K562 (cell line): ENCODE data around the gene ZNF296. TPM values are rescaled to one million over a fixed set of nuclear protein-coding genes. Genes with fewer than 3 reads are reported as not detected.

Source experiments
- CEBPB ChIP-seq: fragments of 450-650 bp; IDR thresholded peaks from 2 replicates; pipeline ENCODE4 v1.6.1; 2016; ENCODE audit warnings: missing genetic modification characterization, missing compliant biosample characterization
- E2F8 ChIP-seq: fragments of 450-650 bp; IDR thresholded peaks from 2 replicates; pipeline ENCODE4 v1.7.1; 2018; ENCODE audit warnings: mild to moderate bottlenecking, low read depth; ENCODE audit not compliant: partially characterized antibody
- FUS ChIP-seq: fragments of 200-400 bp; formaldehyde crosslinking; optimal IDR thresholded peaks from 2 replicates; pipeline ENCODE3; 2017; ENCODE audit warnings: low read depth, low read length
- GTF2F1 ChIP-seq: IDR thresholded peaks from 2 replicates; pipeline ENCODE4 v1.6.1; 2011; ENCODE audit warnings: low read depth, low read length, improper control_type of control experiment
- HMGXB4 ChIP-seq: sonication (generic); formaldehyde crosslinking; IDR thresholded peaks from 2 replicates; pipeline ENCODE4 v1.8.1; 2023; ENCODE audit warnings: mild to moderate bottlenecking, missing genetic modification reagents
- ILK ChIP-seq: fragments of 450-650 bp; IDR thresholded peaks from 2 replicates; pipeline ENCODE4 v1.6.1; 2016; ENCODE audit warnings: missing genetic modification characterization, low read depth, mild to moderate bottlenecking, missing compliant biosample characterization, moderate library complexity, borderline replicate concordance
- NCOA4 ChIP-seq: fragments of 450-650 bp; IDR thresholded peaks from 2 replicates; pipeline ENCODE4 v1.6.1; 2018; ENCODE audit warnings: mild to moderate bottlenecking; ENCODE audit not compliant: partially characterized antibody
- NFIX ChIP-seq: fragments of 250-450 bp; sonication (Bioruptor Pico); IDR thresholded peaks from 2 replicates; pipeline ENCODE4 v1.4.0; 2020; ENCODE audit warnings: low read depth, mild to moderate bottlenecking, moderate library complexity
- PCBP1 ChIP-seq: fragments of 200-400 bp; formaldehyde crosslinking; IDR thresholded peaks from 2 replicates; pipeline ENCODE4 v1.6.1; 2018; ENCODE audit warnings: mild to moderate bottlenecking, low read depth, low read length; ENCODE audit not compliant: poor library complexity, severe bottlenecking
- PML ChIP-seq: IDR thresholded peaks from 2 replicates; pipeline ENCODE4 v1.6.1; 2012; ENCODE audit warnings: low read length, inconsistent platforms
- POLR3A ChIP-seq: IDR thresholded peaks from 2 replicates; pipeline ENCODE4 v1.6.1; 2011; ENCODE audit warnings: borderline replicate concordance, mild to moderate bottlenecking, moderate library complexity; ENCODE audit not compliant: insufficient read length, insufficient read depth; ENCODE audit errors: extremely low read depth
- TBL1XR1 ChIP-seq, 2 experiments: IDR thresholded peaks; 2 replicates each; pipeline ENCODE4 v1.6.1; 2012; ENCODE audit warnings: improper control_type of control experiment in 2 of 2, low read length in 2 of 2, mild to moderate bottlenecking in 1 of 2
- TEAD4 ChIP-seq, 2 experiments: sonication (generic) in 1 of 2; formaldehyde crosslinking in 1 of 2; IDR thresholded peaks; 2 replicates each; pipeline versions ENCODE4 v1.6.1 to v1.8.0; 2012 to 2022; ENCODE audit warnings: borderline replicate concordance in 1 of 2, inconsistent platforms in 1 of 2, low read length in 1 of 2, mild to moderate bottlenecking in 1 of 2, missing genetic modification reagents in 1 of 2
- U2AF1 ChIP-seq: fragments of 200-400 bp; formaldehyde crosslinking; optimal IDR thresholded peaks from 2 replicates; pipeline ENCODE3; 2017; ENCODE audit warnings: mild to moderate bottlenecking, low read depth, low read length, moderate library complexity
- ZNF146 ChIP-seq: IDR thresholded peaks from one replicate; pipeline ENCODE4 v1.6.1; 2018; ENCODE audit warnings: missing compliant biosample characterization; ENCODE audit not compliant: unreplicated experiment
- ZNF57 ChIP-seq: fragments of 450-650 bp; formaldehyde crosslinking; IDR thresholded peaks from 2 replicates; pipeline ENCODE4 v1.4.0; 2020; ENCODE audit warnings: mild to moderate bottlenecking, moderate library complexity
- ZNF699 ChIP-seq: fragments of 250-450 bp; sonication (Bioruptor Pico); IDR thresholded peaks from 2 replicates; pipeline ENCODE4 v1.8.0; 2021; ENCODE audit warnings: mild to moderate bottlenecking, moderate library complexity; ENCODE audit not compliant: insufficient replicate concordance
- ZSCAN32 ChIP-seq: fragments of 450-650 bp; formaldehyde crosslinking; IDR thresholded peaks from 2 replicates; pipeline ENCODE4 v1.4.0; 2020; ENCODE audit warnings: mild to moderate bottlenecking, moderate library complexity
- polyA plus RNA-seq, 8 experiments: library from polyadenylated mRNA; depleted of rRNA in 4 of 8; stranded (reverse) in 5 of 8; unstranded in 3 of 8; fragments of >200 nt; fragmentation: Nextera tagmentation in 2 of 8; fragmentation: Illumina TruSeq in 1 of 8; extraction: Ambion mirVana in 2 of 8; extraction: Trizol in 1 of 8; gene quantifications; 2 replicates each; pipeline versions ENCODE4 v1.2.1 to v1.2.3, GENCODE V29; 2011 to 2014; ENCODE audit warnings: inconsistent platforms in 1 of 8, missing spikeins in 1 of 8
- total RNA-seq, 7 experiments: library from RNA; depleted of rRNA in 6 of 7; stranded (reverse); fragments of >200 nt in 6 of 7; fragmentation: Illumina TruSeq in 2 of 7; extraction: Trizol in 2 of 7; gene quantifications; 2 replicates each; pipeline versions ENCODE4 v1.2.1 to v1.2.3, GENCODE V29; 2011 to 2021; ENCODE audit warnings: low replicate concordance in 1 of 7
- TF ChIP-seq, protein P1 (sequence below): IDR thresholded peaks from 3 replicates; pipeline ENCODE4 v1.6.1; 2011; ENCODE audit warnings: borderline replicate concordance, mild to moderate bottlenecking, moderate library complexity; ENCODE audit not compliant: insufficient read length; ENCODE audit errors: extremely low read depth

The ZNF296 gene
- total and polyA plus RNA-seq, 9 of the 15 experiments (the other 6 are each of a cell fraction or from before 2014, with no cell fraction given), result 0.03 to 8.8 (median 0.47) TPM; not detected in 1

DNA sequence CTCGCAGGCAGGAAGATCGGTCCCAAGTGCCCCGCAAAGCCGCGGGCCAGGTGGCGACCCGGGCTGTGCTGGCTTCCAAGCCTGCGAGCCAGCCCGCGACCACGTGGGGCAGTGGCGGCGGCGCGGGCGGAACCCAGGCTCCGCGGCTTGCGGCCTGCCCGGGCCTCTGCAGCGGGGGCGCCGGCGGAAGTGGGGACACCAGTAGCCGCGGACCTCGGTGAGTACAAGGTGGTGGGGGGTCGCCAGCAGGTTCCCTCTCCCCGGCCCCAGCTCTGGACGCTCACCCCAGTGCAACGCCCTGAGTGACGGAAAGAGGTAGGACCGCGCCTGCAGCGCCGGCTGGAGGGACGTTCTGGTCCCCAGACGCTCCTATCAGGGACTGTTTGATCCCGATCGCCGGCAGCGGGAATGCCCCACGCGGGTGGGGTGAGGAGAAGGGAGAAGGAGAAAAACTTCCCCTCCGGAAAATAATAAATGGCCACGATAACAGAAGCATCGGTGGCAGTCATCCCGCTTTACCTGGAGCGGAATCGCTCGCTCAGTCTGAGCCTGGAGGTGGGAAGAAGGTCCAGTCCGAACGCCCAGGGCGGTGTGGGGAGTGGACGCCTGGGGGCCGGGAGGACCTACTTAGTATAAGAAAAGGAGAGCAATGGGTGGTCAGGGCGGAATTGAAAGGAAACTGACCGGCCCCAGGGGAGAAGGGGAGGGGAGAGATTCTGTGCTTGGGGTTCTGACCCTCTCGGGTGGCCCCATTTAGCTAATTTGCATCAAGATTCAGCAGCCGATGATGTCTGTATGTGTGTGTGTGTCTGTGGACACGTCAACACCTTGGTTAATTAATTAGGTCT is 3.0 kb upstream of the ZNF296 start, which contains the start of gene GEMIN7 (continued):
- TF ChIP-seq U2AF1 (peak; percentile 96), ZSCAN32 (CRISPR knock-in tag) (peak; percentile 37; the same call in 1 of the 2 replicates), NCOA4 (no peak), PML (peak; percentile 18; the same call in 1 of the 2 replicates), ILK (tag) (no peak), HMGXB4 (CRISPR knock-in tag) (peak; percentile 98), ZNF146 (CRISPR knock-in tag) (no peak), PCBP1 (peak; percentile 90), POLR3A (no peak), E2F8 (peak; percentile 71), ZNF57 (CRISPR knock-in tag) (peak; percentile 52; the same call in 1 of the 2 replicates), NFIX (CRISPR knock-in tag) (no peak), FUS (peak; percentile 88), GTF2F1 (no peak), TBL1XR1 (IDR thresholded peaks at IDR 0.05; ENCODE audit: low read length in 2 of 2) (peak in 1 of 2 experiments; percentile 85; a peak in 2 of 4 replicates), TEAD4 (IDR thresholded peaks at IDR 0.05; ENCODE audit: low read length) (no peak), TEAD4 (CRISPR knock-in tag; IDR thresholded peaks at IDR 0.05; ENCODE audit: borderline replicate concordance) (no peak), CEBPB (no peak), ZNF699 (no peak)
- TF ChIP-seq, protein P1, sequence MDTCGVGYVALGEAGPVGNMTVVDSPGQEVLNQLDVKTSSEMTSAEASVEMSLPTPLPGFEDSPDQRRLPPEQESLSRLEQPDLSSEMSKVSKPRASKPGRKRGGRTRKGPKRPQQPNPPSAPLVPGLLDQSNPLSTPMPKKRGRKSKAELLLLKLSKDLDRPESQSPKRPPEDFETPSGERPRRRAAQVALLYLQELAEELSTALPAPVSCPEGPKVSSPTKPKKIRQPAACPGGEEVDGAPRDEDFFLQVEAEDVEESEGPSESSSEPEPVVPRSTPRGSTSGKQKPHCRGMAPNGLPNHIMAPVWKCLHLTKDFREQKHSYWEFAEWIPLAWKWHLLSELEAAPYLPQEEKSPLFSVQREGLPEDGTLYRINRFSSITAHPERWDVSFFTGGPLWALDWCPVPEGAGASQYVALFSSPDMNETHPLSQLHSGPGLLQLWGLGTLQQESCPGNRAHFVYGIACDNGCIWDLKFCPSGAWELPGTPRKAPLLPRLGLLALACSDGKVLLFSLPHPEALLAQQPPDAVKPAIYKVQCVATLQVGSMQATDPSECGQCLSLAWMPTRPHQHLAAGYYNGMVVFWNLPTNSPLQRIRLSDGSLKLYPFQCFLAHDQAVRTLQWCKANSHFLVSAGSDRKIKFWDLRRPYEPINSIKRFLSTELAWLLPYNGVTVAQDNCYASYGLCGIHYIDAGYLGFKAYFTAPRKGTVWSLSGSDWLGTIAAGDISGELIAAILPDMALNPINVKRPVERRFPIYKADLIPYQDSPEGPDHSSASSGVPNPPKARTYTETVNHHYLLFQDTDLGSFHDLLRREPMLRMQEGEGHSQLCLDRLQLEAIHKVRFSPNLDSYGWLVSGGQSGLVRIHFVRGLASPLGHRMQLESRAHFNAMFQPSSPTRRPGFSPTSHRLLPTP, result no peak
